Stimulated activated CD4-positive, alpha-beta T cell treated with anti-CD3 and anti-CD28 coated beads, Interleukin-2, amount 100 ng/mL, for 48 hours (primary cell): ENCODE data around the gene TCERG1L.
"Not testable (repeated sequence)": the region's sequence is repeated elsewhere in the genome, so short reads cannot be mapped to it uniquely, and the experiment has no call there.

Experiments used
- DNase-seq, 2 donors: peaks; one replicate each; pipeline ENCODE4 v3.0.0-alpha.2; 2020

TCERG1L gene

GRCh38 chr10:131178521-131179331, 132.8 kb downstream of the TCERG1L start:
- no peak for DNase-seq

GRCh38 chr10:131177431-131178327, 133.8 kb downstream of the TCERG1L start:
- DNase-seq = no peak

GRCh38 chr10:131176907-131177306, 134.6 kb downstream of the TCERG1L start:
- DNase-seq = no peak

GRCh38 chr10:131176324-131176723, 135.2 kb downstream of the TCERG1L start:
- DNase-seq = not testable (repeated sequence)

GRCh38 chr10:131175891-131176290, 135.6 kb downstream of the TCERG1L start:
- DNase-seq = no peak

GRCh38 chr10:131174651-131175540, 136.6 kb downstream of the TCERG1L start:
- no peak for DNase-seq

GRCh38 chr10:131174211-131174565, 137.3 kb downstream of the TCERG1L start:
- no peak for DNase-seq

- DNase-seq = no peak
Measured at GRCh38 chr10:131173484-131174210, 137.9 kb downstream of the TCERG1L start.

GRCh38 chr10:131172433-131172832, 139.1 kb downstream of the TCERG1L start:
- DNase-seq = no peak

GRCh38 chr10:131169146-131169545, 142.4 kb downstream of the TCERG1L start:
- DNase-seq = no peak

GRCh38 chr10:131168238-131168875, 143.2 kb downstream of the TCERG1L start:
- no peak for DNase-seq

GRCh38 chr10:131167036-131167860, 144.3 kb downstream of the TCERG1L start:
- no peak for DNase-seq

- DNase-seq = no peak
Measured at GRCh38 chr10:131166486-131166885, 145.0 kb downstream of the TCERG1L start.

GRCh38 chr10:131165092-131165491, 146.4 kb downstream of the TCERG1L start:
- no peak for DNase-seq

- no peak for DNase-seq
Measured at GRCh38 chr10:131162866-131163843, 148.4 kb downstream of the TCERG1L start.

- DNase-seq = no peak
Measured at GRCh38 chr10:131162211-131162610, 149.3 kb downstream of the TCERG1L start.

GRCh38 chr10:131161087-131161486, 150.4 kb downstream of the TCERG1L start:
- no peak for DNase-seq

- DNase-seq = no peak
Measured at GRCh38 chr10:131160219-131160875, 151.2 kb downstream of the TCERG1L start.

GRCh38 chr10:131159771-131160170, 151.8 kb downstream of the TCERG1L start:
- DNase-seq = no peak
